ENCODE results near the gene HAGH. TPM values are rescaled to one million over a fixed set of nuclear protein-coding genes. Genes with fewer than 3 reads are reported as not detected.

Gene HAGH
- total RNA-seq, 1 donor: 32.9 TPM

GRCh38 chr16:1818873-1819525 is 7.6 kb downstream of the HAGH start:
- Histone ChIP-seq H3K27me3 (ENCODE audit: insufficient read depth, low read length) (no peaks in the 10 kb centered on the region), H3K4me3 (ENCODE audit: insufficient read depth, low read length) (no peak overlapping the region), H3K4me2 (ENCODE audit: insufficient read depth, low read length) (no peak overlapping the region), H3K36me3 (ENCODE audit: insufficient read depth, low read length) (peaks cover 27% of the 10 kb centered on the region), H3K9me3 (ENCODE audit: low read depth, low read length) (no peaks in the 10 kb centered on the region), H3K27ac (ENCODE audit: low read depth, low read length) (no peak overlapping the region), H3K79me2 (ENCODE audit: insufficient read depth, low read length) (peaks cover 14% of the 10 kb centered on the region), H2AFZ (ENCODE audit: low read length) (no peak overlapping the region), H4K20me1 (ENCODE audit: insufficient read depth, low read length) (peaks cover 7% of the 10 kb centered on the region), H3K4me1 (ENCODE audit: insufficient read depth, low read length) (no peaks in the 10 kb centered on the region)
- no peak for TF ChIP-seq CTCF (IDR thresholded peaks at IDR 0.05; ENCODE audit: extremely low read depth, low read depth, low read length)
- no peak for DNase-seq (ENCODE audit: insufficient read length, low spot score, missing footprints)

- peaks cover 5% of the 10 kb centered on the region for H4K20me1 ChIP-seq (ENCODE audit: insufficient read depth, low read length)
- H3K4me2 ChIP-seq (ENCODE audit: insufficient read depth, low read length): no peak overlapping the region
- H3K9me3 ChIP-seq (ENCODE audit: low read depth, low read length): no peaks in the 10 kb centered on the region
- no peaks in the 10 kb centered on the region for H3K4me1 ChIP-seq (ENCODE audit: insufficient read depth, low read length)
- no peak for TF ChIP-seq CTCF (IDR thresholded peaks at IDR 0.05; ENCODE audit: extremely low read depth, low read depth, low read length)
- no peak overlapping the region for H3K27ac ChIP-seq (ENCODE audit: low read depth, low read length)
- no peak for DNase-seq (ENCODE audit: insufficient read length, low spot score, missing footprints)
- H2AFZ ChIP-seq (ENCODE audit: low read length): no peak overlapping the region
- H3K4me3 ChIP-seq (ENCODE audit: insufficient read depth, low read length): no peak overlapping the region
- H3K79me2 ChIP-seq (ENCODE audit: insufficient read depth, low read length): peaks cover 10% of the 10 kb centered on the region
- H3K27me3 ChIP-seq (ENCODE audit: insufficient read depth, low read length): no peaks in the 10 kb centered on the region
- peaks cover 27% of the 10 kb centered on the region for H3K36me3 ChIP-seq (ENCODE audit: insufficient read depth, low read length)
Observed at GRCh38 chr16:1818204-1818872, 8.3 kb downstream of the HAGH start.

DNA sequence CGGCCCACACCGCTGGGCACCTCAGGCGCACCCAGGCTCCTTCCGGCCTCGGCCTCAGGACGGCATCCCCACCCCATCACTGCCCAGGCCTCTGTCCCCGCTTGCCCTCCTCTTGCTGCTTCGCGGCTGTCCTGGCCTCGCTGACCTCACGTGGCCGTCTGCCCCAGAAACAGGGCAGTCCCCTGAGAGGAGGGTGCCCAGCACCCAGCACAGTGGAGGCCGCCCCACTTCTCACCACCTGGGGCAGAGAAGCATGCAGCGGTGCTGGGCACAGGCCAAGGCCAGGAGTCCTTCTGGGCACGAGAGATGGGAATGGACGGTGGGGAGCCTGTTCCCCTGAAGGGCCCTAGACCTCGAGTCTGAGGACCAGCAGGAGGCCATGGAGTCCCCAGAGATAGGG is 8.9 kb downstream of the HAGH start:
- no peak for TF ChIP-seq CTCF (IDR thresholded peaks at IDR 0.05; ENCODE audit: extremely low read depth, low read depth, low read length)
- Histone ChIP-seq H3K36me3 (ENCODE audit: insufficient read depth, low read length) (peaks cover 24% of the 10 kb centered on the region), H3K4me2 (ENCODE audit: insufficient read depth, low read length) (no peak overlapping the region), H3K4me3 (ENCODE audit: insufficient read depth, low read length) (no peak overlapping the region), H3K4me1 (ENCODE audit: insufficient read depth, low read length) (peaks cover 3% of the 10 kb centered on the region), H4K20me1 (ENCODE audit: insufficient read depth, low read length) (peaks cover 5% of the 10 kb centered on the region), H2AFZ (ENCODE audit: low read length) (no peak overlapping the region), H3K9me3 (ENCODE audit: low read depth, low read length) (no peaks in the 10 kb centered on the region), H3K79me2 (ENCODE audit: insufficient read depth, low read length) (peaks cover 7% of the 10 kb centered on the region), H3K27ac (ENCODE audit: low read depth, low read length) (no peak overlapping the region), H3K27me3 (ENCODE audit: insufficient read depth, low read length) (no peaks in the 10 kb centered on the region)
- DNase-seq (ENCODE audit: insufficient read length, low spot score, missing footprints): no peak

- no peak for TF ChIP-seq CTCF (IDR thresholded peaks at IDR 0.05; ENCODE audit: extremely low read depth, low read depth, low read length)
- peaks cover under 1% of the 10 kb centered on the region for H4K20me1 ChIP-seq (ENCODE audit: insufficient read depth, low read length)
- H3K9me3 ChIP-seq (ENCODE audit: low read depth, low read length): no peaks in the 10 kb centered on the region
- H2AFZ ChIP-seq (ENCODE audit: low read length): no peak overlapping the region
- no peaks in the 10 kb centered on the region for H3K27me3 ChIP-seq (ENCODE audit: insufficient read depth, low read length)
- peaks cover 3% of the 10 kb centered on the region for H3K4me1 ChIP-seq (ENCODE audit: insufficient read depth, low read length)
- DNase-seq (ENCODE audit: insufficient read length, low spot score, missing footprints): no peak
- H3K4me3 ChIP-seq (ENCODE audit: insufficient read depth, low read length): no peak overlapping the region
- no peak overlapping the region for H3K4me2 ChIP-seq (ENCODE audit: insufficient read depth, low read length)
- H3K36me3 ChIP-seq (ENCODE audit: insufficient read depth, low read length): peaks cover 20% of the 10 kb centered on the region
- H3K27ac ChIP-seq (ENCODE audit: low read depth, low read length): no peak overlapping the region
- peaks cover 2% of the 10 kb centered on the region for H3K79me2 ChIP-seq (ENCODE audit: insufficient read depth, low read length)
Observed at GRCh38 chr16:1817276-1817589, 9.4 kb downstream of the HAGH start.

Data from osteoblast (primary cell).